ENCODE results near the gene OR6B1.

OR6B1 gene

GRCh38 chr7:143965280-143965679, 34.8 kb upstream of the OR6B1 start:
- TF ChIP-seq EZH2phosphoT487 (IDR thresholded peaks at IDR 0.05; ENCODE audit: borderline replicate concordance, low read length): no peak
- TF ChIP-seq CTCF (IDR thresholded peaks at IDR 0.05; ENCODE audit: low read depth, low read length, poor library complexity, severe bottlenecking): no peak
- H3K9me2 ChIP-seq (replicated peaks; ENCODE audit: control insufficient read depth, low read length): no peaks in the 10 kb centered on the region
- no peak overlapping the region for H3K4me2 ChIP-seq (ENCODE audit: low read length)
- H3K36me3 ChIP-seq (ENCODE audit: control insufficient read depth, low read length): no peaks in the 10 kb centered on the region
- H4K20me1 ChIP-seq (ENCODE audit: control insufficient read depth, insufficient read depth, low read depth, low read length): no peaks in the 10 kb centered on the region
- no peaks in the 10 kb centered on the region for H3K79me2 ChIP-seq (ENCODE audit: control insufficient read depth, low read length)
- no peaks in the 10 kb centered on the region for H3K27me3 ChIP-seq (ENCODE audit: control insufficient read depth, low read length)
- H3K4me3 ChIP-seq (ENCODE audit: low read length): no peak overlapping the region
- no peaks in the 10 kb centered on the region for H3F3A ChIP-seq (ENCODE audit: control insufficient read depth, insufficient read depth)
- no peak overlapping the region for H3K27ac ChIP-seq (ENCODE audit: low read depth, low read length)
- no peaks in the 10 kb centered on the region for H3K9me3 ChIP-seq (ENCODE audit: control insufficient read depth, insufficient read depth, low read length)
- no peaks in the 10 kb centered on the region for H3K4me1 ChIP-seq (ENCODE audit: control insufficient read depth, low read length)

DNA sequence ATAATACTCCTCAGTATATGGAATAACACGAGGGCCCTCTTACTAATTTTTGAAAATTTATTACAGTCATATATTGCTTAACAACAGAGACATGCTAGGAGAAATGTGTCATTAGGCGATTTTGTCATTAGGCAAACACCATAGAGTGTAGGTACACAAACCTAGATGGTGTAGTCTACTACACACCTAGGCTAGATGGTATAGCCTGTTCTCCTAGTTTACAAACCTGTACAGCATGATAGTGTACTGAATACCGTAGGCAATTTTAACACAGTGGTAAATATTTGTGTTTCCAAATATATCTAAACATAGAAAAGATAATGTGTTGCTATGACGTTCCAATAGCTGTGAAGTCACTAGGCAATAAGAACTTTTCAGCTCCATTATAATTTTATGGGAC, 32.7 kb upstream of the OR6B1 start:
- Histone ChIP-seq H4K20me1 (ENCODE audit: control insufficient read depth, insufficient read depth, low read depth, low read length) (no peaks in the 10 kb centered on the region), H3K79me2 (ENCODE audit: control insufficient read depth, low read length) (no peaks in the 10 kb centered on the region), H3K4me1 (ENCODE audit: control insufficient read depth, low read length) (no peaks in the 10 kb centered on the region), H3K27me3 (ENCODE audit: control insufficient read depth, low read length) (no peaks in the 10 kb centered on the region), H3K4me3 (ENCODE audit: low read length) (no peak overlapping the region), H3K27ac (ENCODE audit: low read depth, low read length) (no peak overlapping the region), H3F3A (ENCODE audit: control insufficient read depth, insufficient read depth) (no peaks in the 10 kb centered on the region), H3K9me3 (ENCODE audit: control insufficient read depth, insufficient read depth, low read length) (no peaks in the 10 kb centered on the region), H3K4me2 (ENCODE audit: low read length) (no peak overlapping the region), H3K36me3 (ENCODE audit: control insufficient read depth, low read length) (no peaks in the 10 kb centered on the region), H3K9me2 (replicated peaks; ENCODE audit: control insufficient read depth, low read length) (no peaks in the 10 kb centered on the region)
- TF ChIP-seq EZH2phosphoT487 (IDR thresholded peaks at IDR 0.05; ENCODE audit: borderline replicate concordance, low read length): no peak
- TF ChIP-seq CTCF (IDR thresholded peaks at IDR 0.05; ENCODE audit: low read depth, low read length, poor library complexity, severe bottlenecking): no peak

DNA sequence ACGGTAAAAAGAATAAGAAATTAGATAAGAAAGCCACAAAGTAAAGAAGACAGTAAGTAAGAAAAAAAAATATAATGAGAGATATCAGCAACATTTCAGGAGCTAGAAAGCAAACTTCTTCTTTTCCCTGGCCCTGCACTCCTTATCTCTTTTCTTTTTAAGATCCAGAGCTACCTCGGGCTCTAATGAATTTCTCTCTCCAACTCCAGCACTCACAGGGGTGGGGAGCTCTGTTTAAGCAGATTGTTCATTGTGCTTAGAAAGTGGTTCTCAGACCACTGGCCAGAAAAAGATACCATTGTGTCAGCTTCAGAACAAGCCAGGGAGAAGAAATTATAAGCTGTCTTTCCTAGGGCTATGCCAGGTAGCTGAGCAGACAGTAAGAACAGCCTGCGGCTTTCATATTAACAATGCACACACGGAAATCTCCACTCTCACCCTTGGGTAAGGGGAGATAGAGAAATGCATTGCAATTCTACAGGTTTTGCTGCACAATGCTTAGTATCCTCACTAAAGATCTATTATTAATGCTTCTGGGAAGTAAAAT, 26.2 kb upstream of the OR6B1 start:
- Histone ChIP-seq H4K20me1 (ENCODE audit: control insufficient read depth, insufficient read depth, low read depth, low read length) (no peaks in the 10 kb centered on the region), H3K4me2 (ENCODE audit: low read length) (no peak overlapping the region), H3K4me1 (ENCODE audit: control insufficient read depth, low read length) (no peaks in the 10 kb centered on the region), H3K27ac (ENCODE audit: low read depth, low read length) (no peak overlapping the region), H3K9me2 (replicated peaks; ENCODE audit: control insufficient read depth, low read length) (no peaks in the 10 kb centered on the region), H3K79me2 (ENCODE audit: control insufficient read depth, low read length) (no peaks in the 10 kb centered on the region), H3K27me3 (ENCODE audit: control insufficient read depth, low read length) (no peaks in the 10 kb centered on the region), H3F3A (ENCODE audit: control insufficient read depth, insufficient read depth) (no peaks in the 10 kb centered on the region), H3K36me3 (ENCODE audit: control insufficient read depth, low read length) (no peaks in the 10 kb centered on the region), H3K4me3 (ENCODE audit: low read length) (no peak overlapping the region), H3K9me3 (ENCODE audit: control insufficient read depth, insufficient read depth, low read length) (no peaks in the 10 kb centered on the region)
- TF ChIP-seq EZH2phosphoT487 (IDR thresholded peaks at IDR 0.05; ENCODE audit: borderline replicate concordance, low read length): no peak
- no peak for TF ChIP-seq CTCF (IDR thresholded peaks at IDR 0.05; ENCODE audit: low read depth, low read length, poor library complexity, severe bottlenecking)

Measured in DOHH2 (cell line).